Skin of body (tissue), 2 donors: ENCODE results near the gene TP73. TPM values are rescaled to one million over a fixed set of nuclear protein-coding genes. Genes with fewer than 3 reads are reported as not detected.
"Not testable (repeated sequence)": the region's sequence is repeated elsewhere in the genome, so short reads cannot be mapped to it uniquely, and the experiment has no call there.

Experiments
- DNase-seq: peaks from one replicate; lab custom pipeline; 2025; lab: John Stamatoyannopoulos, UW
- total RNA-seq: library from RNA; depleted of rRNA; stranded (reverse); fragments of >200 nt; gene quantifications from one replicate; pipeline ENCODE4 v1.2.3, GENCODE V29; 2014

The TP73 gene
- total RNA-seq, 1 donor from 2014 or later = 2.1 TPM

DNA sequence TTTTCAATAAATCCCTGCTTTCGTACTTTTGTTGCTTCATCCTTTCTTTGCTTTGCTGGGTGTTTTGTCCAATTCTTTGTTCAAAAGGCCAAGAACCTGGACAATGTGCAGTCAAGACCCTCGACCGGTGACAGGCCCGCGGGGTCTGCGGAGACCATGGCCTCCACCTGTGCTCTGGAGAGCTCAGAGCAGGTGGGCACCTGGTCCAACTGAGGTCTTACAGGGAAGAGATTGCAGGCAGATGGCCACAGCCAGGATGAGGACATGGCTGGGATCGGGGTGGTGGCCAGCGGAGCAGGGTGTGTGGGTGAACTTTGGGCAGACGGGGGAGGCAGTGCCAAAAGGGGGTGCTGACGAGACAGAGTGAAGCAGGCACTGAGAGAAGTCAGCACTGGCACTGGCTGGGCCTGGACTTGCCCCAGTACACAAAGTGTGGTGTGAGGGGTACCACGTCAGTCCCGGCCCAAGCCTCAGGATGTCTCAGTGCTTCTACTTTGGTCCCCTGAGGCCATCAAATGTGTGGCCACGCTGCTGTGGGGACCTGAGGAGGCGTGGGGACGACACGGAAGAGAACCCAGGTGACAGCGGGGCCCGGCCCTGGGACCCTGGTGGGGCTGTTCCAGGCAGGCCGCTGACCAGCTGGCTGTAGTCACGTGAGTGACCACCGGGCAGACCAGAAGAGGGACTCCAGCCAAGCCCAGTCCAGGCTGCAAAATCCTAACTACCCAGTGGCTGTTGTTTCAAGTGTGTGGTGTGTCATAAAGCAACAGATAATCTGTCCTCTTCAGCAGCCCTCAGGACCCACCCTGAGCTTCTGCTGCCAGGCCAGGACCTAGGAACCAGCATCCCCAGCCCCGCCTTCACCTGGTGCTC lies 89.5 kb downstream of the TP73 start:
- DNase-seq = no peak

DNA sequence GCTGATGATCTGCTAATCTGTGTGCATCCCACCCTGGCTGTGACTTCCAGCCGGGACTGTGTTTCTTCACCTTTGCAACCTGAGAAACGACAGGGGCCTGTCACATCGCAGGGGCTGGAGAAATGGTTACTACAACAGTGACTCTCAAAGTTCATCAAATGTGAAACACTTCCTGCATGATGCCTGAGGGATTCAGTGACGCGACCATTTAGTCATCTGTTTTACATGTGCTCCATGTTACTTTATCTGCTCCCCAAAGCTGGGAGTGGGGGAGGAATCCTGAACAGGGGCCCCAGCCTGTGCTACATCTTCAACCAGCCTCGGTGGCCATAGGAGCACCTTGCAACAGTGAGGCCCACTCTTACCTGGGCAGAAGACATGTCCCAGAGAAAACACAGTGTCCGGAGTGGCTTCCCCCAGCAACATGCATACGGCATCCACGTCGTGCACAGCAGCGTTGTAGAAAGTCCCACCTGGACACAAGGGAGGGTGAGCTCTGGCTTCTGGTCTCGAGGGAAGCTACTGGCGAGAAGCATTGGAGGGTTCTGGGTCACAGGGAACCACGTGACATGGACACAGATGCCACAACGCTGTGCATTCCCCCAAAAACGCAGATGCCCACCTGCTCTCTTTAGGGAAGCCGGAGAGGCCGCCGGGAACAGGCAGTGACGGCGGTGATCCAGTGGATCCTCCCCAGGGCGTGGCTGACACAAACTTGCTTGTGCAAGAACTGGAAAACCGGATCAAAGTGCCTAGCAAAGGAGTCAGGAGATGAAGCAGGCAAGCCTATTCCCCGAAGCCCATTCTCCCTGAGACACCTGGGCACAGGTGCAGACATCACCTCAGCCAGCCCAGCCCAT lies 90.4 kb downstream of the TP73 start:
- DNase-seq = no peak

DNA sequence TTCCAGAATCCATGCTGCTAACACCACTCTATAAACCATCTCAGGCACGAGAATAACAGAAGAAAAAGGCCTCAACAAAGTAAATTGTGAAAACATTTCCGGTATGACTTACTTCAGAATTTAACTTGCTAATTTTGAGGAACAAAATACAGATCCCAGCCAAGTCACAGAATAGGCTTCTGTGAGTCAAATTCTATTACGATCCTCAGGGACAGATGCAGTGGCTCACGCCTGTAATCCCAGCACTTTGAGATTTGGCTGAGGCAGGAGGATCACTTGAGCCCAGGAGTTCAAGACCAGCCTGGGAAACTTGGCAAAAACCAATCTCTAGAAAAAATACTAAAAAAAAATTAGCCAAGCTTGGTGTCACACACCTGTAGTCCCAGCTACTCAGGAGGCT lies 91.1 kb downstream of the TP73 start:
- DNase-seq = no peak

DNA sequence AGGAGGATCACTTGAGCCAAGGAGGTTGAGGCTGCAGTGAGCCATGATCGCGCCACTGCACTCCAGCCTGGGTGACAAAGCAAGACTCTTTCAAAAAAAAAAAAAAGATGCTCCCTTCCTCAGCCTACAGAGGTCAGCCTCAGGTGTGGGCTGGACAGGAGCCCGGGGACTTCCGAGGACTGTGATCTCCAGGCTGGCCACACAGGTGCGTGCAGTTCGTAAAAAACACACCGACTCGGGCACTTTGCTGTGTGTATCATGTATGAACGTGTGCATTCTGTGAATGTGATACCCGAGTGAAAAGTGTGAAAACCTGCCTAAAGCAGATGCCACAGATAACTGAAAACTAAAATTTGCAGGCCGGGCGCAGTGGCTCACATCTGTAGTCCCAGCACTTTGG lies 91.5 kb downstream of the TP73 start:
- DNase-seq = no peak

DNA sequence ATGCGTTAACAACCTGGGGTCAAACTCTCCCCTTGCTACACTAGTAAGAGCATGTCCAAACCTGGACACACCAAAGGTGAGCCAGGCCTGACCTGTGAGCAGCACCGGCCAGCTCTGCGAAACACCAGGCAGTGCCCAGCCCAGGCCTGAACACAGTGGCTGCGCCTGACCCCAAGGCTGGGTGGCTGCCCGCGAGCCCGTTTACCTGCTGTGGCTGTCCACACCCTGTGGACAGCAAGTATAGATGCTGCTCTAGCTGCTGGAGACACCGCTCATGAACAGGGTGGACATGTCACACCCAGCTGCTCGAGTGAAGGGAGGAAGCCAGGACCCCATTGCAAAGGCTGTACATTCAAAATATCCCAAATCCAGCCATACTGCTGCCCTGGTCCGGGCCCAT lies 92.3 kb downstream of the TP73 start:
- no peak for DNase-seq

DNA sequence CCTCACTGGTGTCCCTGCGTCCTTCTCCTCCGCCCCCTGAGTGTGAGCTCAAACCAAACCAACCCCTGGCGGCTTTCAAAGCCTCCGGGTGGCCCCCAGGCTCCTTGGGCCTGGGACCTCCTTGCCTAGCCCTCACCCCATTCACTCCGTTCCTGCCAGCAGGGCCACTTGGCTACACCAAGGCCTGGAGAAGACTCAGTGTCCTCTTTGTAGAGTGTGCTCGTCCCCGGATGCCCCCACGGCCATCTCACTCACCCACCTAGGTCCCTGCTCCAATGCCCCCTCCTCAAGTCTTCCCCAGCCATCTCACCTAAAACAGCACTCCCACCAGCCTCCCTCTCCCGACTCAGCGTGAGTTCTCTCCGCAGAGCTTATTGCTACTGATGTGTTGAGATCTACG lies 92.8 kb downstream of the TP73 start:
- no peak for DNase-seq

DNA sequence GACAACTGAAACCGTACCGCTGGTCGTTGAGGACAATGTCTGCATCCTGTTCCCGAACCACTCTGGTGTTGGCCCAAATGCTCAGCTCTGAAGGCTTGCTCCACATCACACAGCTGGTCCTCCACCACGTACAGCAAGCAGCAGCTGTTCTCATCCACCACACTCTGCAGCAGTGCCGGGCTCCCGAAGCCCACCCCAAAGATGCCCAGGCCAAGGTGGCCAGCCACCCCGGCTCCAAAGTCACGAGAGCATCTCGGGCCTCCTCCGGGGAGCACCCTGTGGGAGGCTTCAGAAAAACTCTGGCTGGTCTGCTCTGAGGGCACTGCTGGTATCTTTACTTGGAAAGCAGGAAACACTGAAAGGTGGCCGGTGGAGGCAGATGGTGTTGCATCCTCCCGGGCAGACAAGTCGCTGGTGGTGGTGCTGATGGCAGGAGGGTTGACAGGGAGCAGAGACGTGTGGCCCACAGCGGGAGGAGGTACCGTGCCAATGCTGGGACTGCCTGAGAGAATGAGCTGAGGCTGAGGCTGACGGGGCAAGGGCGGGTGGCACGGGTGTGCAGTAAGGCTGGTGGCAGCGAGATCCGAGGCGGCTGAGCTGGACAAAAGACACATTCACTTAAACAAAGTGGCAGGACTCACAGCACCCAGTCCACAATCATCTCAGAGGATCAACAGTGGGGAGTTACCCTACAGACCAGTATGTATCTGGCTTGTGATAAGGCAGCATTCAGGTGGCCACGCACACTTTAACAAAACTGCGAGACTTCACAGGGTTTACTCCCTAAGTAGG lies 93.5 kb downstream of the TP73 start:
- DNase-seq = no peak

DNA sequence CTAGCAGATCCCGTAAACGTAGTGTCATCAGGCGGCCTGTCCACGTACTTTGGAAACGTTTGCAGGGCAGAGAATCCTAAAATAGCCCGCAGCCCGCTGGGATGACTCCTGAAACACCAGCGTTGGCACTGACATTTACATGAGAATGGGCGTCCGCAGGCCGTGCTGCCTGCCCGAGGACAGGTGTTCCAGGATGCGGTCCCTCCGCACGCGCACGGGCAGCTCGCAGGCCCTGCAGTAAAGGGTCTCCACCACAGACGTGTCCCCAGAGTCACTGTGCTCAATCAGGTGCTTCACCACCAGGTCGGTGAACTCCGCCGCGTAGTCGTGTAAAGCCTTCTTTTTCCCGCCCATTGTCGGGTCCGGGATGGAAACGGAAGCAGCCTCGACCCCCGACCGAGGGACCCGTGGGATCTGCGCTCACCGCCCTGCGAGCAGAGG lies 94.1 kb downstream of the TP73 start:
- DNase-seq = no peak

DNA sequence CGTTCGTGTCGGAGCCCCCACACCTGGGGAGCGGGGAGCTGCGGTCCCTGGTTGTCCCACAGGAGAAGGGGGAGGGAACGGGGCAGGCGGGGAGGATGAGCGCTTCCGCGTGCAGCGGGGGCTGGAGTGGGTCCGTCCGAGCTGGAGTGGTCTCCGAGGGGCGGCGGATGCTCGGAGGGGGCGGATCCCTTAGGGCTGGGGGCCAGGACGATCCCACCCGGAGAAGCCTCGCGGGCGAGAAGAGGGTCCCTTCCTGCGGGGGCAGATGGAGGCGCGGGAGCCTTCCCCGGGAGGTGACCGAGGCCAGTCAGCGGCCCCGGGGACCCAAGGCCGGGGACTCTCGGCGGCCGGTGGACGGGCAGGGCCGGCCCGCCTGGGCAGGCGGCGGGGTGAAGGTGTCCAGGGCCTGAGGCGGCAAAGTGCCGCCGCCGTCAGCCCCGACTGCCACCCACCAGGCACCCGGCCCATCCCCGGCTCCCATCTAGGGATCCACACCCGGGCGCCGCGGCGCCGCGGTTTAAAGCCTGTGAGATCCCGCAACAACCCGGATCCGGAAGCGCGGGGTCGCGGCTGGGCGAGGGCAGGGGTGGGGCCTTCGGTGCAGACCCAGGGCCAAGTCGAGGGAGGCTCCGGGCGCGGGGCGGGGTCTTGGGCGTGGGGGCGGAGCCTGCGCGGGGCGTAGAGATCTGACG lies 94.7 kb downstream of the TP73 start:
- peak; percentile 34 for DNase-seq

DNA sequence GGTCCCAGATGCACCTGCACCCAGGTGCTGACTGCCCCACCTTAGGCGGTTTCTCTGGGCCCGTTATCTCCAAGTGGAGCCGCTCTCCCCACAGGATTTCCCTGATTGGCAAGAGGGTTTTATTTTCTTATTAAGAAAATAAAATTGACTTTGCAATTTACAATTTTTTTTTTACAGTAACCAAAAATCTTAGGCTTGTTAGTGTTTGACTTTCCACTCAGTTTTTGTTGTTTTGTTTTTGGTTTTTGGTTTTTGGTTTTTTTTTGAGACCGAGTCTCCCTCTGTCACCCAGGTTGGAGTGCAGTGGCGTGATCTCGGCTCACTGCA lies 95.2 kb downstream of the TP73 start:
- DNase-seq = no peak

DNA sequence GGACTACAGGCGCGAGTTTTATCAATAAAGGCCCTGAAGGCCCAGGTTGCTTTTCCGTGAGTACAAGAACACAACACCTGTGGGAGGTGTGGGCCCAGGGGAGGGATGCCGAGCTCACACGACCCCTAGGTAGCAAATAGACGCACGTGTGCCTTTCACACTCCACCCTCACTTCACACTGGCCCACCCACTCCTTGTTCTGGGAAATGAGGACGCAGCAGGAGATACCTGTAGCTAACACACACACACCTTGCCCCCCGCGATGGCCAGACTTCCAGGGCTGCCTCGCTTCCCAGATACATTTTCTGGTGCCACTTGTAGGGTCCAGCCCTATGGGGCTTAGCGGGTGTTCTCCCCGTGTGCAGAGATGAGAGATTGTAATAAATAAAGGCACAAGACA lies 95.6 kb downstream of the TP73 start:
- DNase-seq = no peak

DNA sequence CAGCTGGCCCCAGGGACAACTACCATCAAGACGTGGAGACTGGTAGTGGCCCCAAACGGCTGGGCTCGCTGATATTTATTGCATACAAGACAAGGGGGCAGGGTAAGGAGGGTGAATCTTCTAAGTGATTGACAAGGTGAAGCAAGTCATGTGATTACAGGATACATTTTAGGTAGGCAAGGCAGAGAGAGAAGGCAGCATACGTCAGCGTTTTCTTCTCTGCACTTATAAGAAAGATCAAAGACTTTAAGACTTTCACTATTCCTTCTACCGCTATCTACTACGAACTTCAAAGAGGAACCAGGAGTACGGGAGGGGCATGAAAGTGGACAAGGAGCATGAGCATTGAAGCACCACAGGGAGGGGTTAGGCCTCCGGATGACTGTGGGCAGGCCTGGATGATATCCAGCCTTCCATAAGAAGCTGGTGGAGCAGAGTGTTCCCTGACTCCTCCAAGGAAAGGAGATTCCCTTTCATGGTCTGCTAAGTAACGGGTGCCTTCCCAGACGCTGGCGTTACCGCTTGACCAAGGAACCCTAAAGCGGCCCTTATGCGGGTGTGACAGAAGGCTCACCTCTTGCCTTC lies 96.1 kb downstream of the TP73 start:
- DNase-seq = not testable (repeated sequence)

DNA sequence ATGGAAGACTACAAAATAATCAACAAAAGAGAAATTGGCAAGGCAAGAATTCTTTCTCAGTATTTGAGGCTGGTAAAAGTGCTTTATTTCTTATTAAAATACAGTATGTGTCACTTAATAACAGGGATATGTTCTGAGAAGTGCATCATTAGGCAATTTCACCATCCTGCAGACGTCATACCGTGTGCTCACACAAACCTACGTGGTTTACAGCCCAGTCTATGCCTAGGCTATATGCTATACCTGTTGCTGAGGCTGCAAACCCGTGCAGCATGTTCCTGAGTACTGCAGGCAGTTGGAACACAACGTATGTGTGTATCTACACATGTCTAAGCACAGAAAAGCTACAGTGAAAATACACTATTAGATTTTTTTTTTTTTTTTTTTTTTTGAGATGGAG lies 97.2 kb downstream of the TP73 start:
- no peak for DNase-seq

DNA sequence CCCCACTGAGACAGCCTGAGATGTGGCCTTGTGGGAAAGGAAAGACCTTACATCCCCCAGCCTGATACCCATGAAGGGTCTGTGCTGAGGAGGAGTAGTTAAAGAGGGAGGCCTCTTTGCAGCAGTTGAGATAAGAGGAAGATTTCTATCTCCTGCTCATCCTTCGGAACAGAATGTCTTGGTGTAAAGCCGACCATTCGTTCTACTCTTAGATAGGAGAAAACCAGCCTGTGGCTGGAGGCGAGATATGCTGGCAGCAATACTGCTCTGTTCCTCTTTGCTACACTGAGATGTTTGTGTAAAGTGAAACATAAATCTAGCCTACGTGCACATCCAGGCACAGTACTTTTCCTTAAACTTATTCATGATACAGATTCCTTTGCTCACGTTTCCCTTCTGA lies 98.4 kb downstream of the TP73 start:
- no peak for DNase-seq

DNA sequence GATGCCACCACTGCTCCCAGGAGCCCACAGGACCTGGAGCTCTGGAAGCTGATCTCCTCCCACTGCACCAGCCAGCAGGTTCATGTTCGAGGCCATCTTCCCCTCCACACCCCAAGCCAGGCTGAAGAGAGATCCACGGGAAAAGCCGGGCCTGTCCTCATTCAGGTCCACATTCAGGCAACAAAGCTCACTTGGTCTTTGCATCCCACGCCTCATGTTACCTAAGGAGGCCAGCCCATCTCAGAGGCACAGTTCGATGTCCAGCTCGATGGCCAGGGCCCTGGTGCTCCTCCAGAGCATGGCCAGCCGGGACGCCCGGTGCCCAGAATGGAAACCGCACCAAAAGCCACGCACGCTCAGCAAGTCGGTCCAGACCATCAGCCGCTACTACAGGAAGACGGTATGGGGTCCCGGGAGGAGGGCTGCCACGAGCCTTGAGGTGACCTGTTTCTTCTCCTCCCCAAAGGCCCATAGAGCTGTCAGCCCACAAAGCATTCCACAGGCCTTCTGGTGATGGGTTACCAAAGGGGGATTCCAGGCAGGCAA lies 100.2 kb downstream of the TP73 start, which contains the start of gene CCDC27:
Gene CCDC27 (plus strand): TSS at position 51 of the 546 bp plus-strand sequence. CDS start 32 bp downstream, at position 83.
- no peak for DNase-seq

DNA sequence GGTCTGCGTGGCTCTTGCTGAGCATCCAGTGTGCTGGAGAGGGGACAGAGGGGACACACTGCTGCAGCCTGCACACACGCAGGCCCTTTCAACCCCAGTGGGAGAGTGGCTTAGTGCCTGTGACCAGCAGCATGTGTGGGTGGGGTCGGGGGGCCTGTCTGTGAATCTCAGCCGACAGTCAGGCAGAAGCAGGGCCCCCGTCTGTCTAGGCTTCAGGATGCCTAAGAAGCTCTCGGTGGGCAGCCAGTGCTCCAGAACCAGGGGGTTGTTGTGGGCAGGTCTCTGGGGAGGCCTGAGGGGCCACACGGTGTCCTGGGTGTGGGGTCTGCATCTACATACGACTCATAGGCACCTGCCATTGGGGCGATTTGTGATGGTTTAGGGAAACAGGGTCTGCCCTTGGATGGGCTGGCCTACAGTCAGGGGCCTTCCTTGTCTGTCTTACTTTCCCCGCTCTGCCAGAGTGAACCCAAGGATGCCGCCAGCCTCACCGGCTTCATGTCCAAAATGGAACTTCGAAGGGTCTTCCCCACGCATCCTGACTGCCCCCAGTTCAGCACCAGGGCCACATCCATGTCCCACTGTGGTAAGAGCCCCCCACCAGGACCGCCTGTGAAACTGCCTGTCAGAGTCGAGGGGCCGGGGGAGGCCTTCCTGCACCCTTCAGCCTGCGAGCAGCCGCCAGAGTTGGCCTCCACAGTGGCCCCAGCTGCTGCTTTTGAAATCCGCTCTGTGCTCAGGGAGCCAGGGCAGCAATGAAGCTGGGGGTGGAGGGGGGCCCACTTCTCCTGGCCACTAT lies 101.5 kb downstream of the TP73 start:
- no peak for DNase-seq

DNA sequence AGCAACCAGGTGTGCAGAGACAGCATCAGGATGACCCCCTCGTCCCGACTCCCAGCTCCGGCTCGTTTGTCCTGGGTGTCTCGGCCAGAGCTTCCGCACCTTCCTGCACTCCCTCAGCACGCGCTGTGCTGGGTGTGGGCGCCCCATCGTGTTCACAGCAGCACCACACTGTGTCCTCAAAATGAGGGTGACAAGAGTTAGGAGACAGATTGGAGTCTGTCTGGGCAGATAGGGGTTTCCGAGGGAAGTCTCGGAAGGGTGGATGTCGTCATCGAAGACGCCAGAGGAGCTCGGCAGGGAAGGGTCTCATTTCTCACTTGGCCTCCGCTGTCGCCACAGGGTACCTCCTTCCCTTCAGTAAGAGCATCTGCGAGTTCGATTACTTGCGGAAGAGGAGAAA lies 104.1 kb downstream of the TP73 start:
- no peak for DNase-seq

DNA sequence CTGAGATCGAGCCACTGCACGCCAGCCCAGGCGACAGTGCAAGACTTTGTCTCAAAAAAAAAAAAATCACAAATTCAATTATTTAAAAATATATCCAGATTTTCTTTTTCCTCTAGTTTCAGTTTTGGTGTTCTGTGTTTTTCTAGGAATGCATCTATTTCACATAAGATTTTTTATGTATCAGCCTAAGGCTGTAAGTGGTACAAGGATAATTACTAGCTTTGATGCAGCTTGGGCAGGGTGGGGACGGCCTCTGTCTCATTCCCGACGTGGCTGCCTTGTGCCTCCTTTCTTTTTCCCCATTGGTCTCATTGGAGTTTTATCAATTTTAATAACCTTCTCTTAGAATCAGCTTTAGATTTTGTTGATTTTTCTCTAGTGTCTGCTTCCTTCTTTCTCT lies 106.8 kb downstream of the TP73 start:
- DNase-seq = no peak

DNA sequence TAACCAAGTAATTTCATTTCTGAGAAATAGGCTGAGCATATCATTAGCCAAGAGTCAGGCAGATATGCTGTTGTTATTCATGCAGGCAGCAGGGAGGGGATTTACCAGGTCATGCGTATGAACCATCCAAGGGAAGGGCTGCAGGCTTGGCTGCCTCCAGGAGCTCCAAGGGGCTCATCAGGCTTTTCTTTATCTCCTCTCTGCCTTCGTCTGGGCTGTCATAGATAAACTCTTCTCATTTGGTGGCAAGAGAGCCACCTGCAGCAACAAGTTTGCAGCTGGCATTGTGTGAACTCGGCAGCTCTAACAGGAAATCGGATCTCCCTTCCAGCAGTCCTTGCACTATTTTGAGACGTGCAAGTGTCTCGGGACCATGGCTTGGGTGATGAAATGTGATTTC lies 107.5 kb downstream of the TP73 start:
- DNase-seq = no peak
